Heart right ventricle (tissue), 16 donors: ENCODE data around the gene TNS3. TPM values are rescaled to one million over a fixed set of nuclear protein-coding genes. Genes with fewer than 3 reads are reported as not detected.

ENCODE experiments used
- ATAC-seq, 8 donors: fragments of 200-7000 bp; cut with Tn5 transposase; one replicate each; pipeline ENCODE4 v1.9.1; 2020; ENCODE audit warnings: mild to moderate bottlenecking in 8 of 8, moderate library complexity in 8 of 8, moderate number of reproducible peaks in 1 of 8
- DNase-seq, 2 donors: peaks; one replicate each; pipeline ENCODE4 v3.0.0-alpha.2; 2020
- H3K27ac ChIP-seq, 10 donors: fragments of 200-600 bp; sonication (generic) in 2 of 10; one replicate each; pipeline versions ENCODE4 v1.5.0 to v1.8.0; 2020 to 2022; ENCODE audit warnings: mild to moderate bottlenecking in 3 of 10
- H3K27me3 ChIP-seq, 7 donors: fragments of 200-600 bp; one replicate each; pipeline ENCODE4 v1.8.0; 2021 to 2022; ENCODE audit warnings: mild to moderate bottlenecking in 2 of 7
- H3K36me3 ChIP-seq, 9 donors: fragments of 200-600 bp; sonication (generic) in 1 of 9; one replicate each; pipeline versions ENCODE4 v1.5.0 to v1.8.0; 2020 to 2022; ENCODE audit warnings: mild to moderate bottlenecking in 2 of 9
- H3K4me1 ChIP-seq, 9 donors: fragments of 200-600 bp; sonication (generic) in 1 of 9; one replicate each; pipeline versions ENCODE4 v1.5.0 to v1.8.0; 2020 to 2022; ENCODE audit warnings: mild to moderate bottlenecking in 4 of 9
- H3K4me3 ChIP-seq, 10 donors: fragments of 200-600 bp; sonication (generic) in 2 of 10; one replicate each; pipeline versions ENCODE4 v1.5.0 to v1.8.0; 2020 to 2022; ENCODE audit warnings: mild to moderate bottlenecking in 7 of 10, moderate library complexity in 2 of 10
- H3K9me3 ChIP-seq, 11 donors: fragments of 200-600 bp in 10 of 11; sonication (generic) in 2 of 11; one replicate each; pipeline versions ENCODE4 v1.5.0 to v1.8.0; 2013 to 2022; ENCODE audit warnings: mild to moderate bottlenecking in 2 of 11, control low read depth in 1 of 11, moderate library complexity in 1 of 11
- CTCF ChIP-seq, 9 donors: fragments of 200-600 bp; sonication (generic) in 2 of 9; IDR thresholded peaks; one replicate each; pipeline versions ENCODE4 v1.5.0 to v1.8.0; 2021 to 2022; ENCODE audit warnings: antibody characterized with exemption in 9 of 9, mild to moderate bottlenecking in 5 of 9, moderate library complexity in 1 of 9
- WGBS, 2 donors: extraction: QIAGEN DNeasy Blood & Tissue Kit; methylation state at CpG; one replicate each; pipeline ENCODE4 v1.1.7; 2013; ENCODE audit warnings: inconsistent platforms in 1 of 2; 5-methylcytosine and 5-hydroxymethylcytosine counted together
- intact Hi-C, 10 donors: fragments of 100-400 bp; cut with DNase I; formaldehyde crosslinking; loops; one replicate each; pipeline versions ENCODE4 v1.11.1 to v1.14.2; 2022
- polyA plus RNA-seq, 2 donors: library from polyadenylated mRNA; stranded (reverse); fragments of 200-250 nt; gene quantifications; one replicate each; pipeline ENCODE4 v1.2.3, GENCODE V29; 2013
- total RNA-seq, 10 donors: library from RNA; stranded (reverse); fragmentation: NEBNext Ultra II Directional in 3 of 10; extraction: Animal tissue kit (Norgen Biotek cat#: 25700) in 3 of 10; gene quantifications; one replicate each; pipeline versions ENCODE4 v1.2.1 to v1.2.4, GENCODE V29; 2021 to 2023
- donor health status: Arrhythmogenic right ventricular cardiomyopathy.
- donor health status: ischemic (EF 13 %, LVEDD 7.1; RV severe dilation, severe dysfunction).
- donor health status: healthy with polysubstance abuse.
- donor health status: DM: no; HTN: yes; CAD: no.
- donor health status: DM: no; HTN: no; CAD: no.
- donor health status: ischemic (EF 25% LVEDD 6.9; RV normal size, moderate dysfunction).
- donor health status: ischemic (EF 25% LVEDD 5.7; RV mildly dilated, moderate dysfunction).
- donor health status: healthy.
- donor health status: DM: yes; HTN: yes; CAD: no.
- donor health status: Ischemic cardiomyopathy.
- donor health status: ischemic (EF 35%, LVEDD 5.7; RV mildly dilated, moderate dysfunction).
- donor health status: nonischemic (EF 11% LVEDD 7.7; RV severe dilation, severe dysfunction).
- donor health status: DM: yes; HTN: yes; CAD: no.
- donor health status: PGD.
- donor health status: ischemic (EF 29% LVEDD 5.4; RV normal size, mild dysfunction).
- donor health status: nonischemic (EF 23%, LVEDD 6.1; RV moderate dilation, normal function).

TNS3 gene
- total and polyA plus RNA-seq, 12 donors, result 6.7 to 74.2 (median 34.0) TPM

GRCh38 chr7:47584536-47584895, 2.6 kb upstream of the TNS3 start:
- no peak for TF ChIP-seq CTCF (IDR thresholded peaks at IDR 0.05)
- no peak overlapping the region for H3K4me3 ChIP-seq
- no peak for DNase-seq
- H3K4me1 ChIP-seq, result peaks cover 0 to 58% (median 26%) of the 10 kb centered on the region in 9 donors
- no peak overlapping the region for H3K27ac ChIP-seq
- intact Hi-C loops, result loop anchor here in 5 of 10 donors (1.0 to 10.0 kb wide), 5 partner anchors 36 to 320 kb away; no protein-coding TSS in a partner anchor
- peaks cover 0 to 5% (median 0%) of the 10 kb centered on the region in 11 donors for H3K9me3 ChIP-seq
- WGBS, 2 donors, result 80 to 88% methylated on average over 2 of the region's 2 CpGs
- no peak for ATAC-seq
- peaks cover 0 to 8% (median 0%) of the 10 kb centered on the region in 7 donors for H3K27me3 ChIP-seq
- H3K36me3 ChIP-seq, result no peaks in the 10 kb centered on the region

- Histone ChIP-seq H3K27ac (no peak overlapping the region), H3K4me3 (no peak overlapping the region), H3K9me3 (peaks cover 0 to 5% (median 0%) of the 10 kb centered on the region in 11 donors), H3K36me3 (no peaks in the 10 kb centered on the region), H3K27me3 (peaks cover 0 to 8% (median 0%) of the 10 kb centered on the region in 7 donors), H3K4me1 (peaks cover 0 to 64% (median 32%) of the 10 kb centered on the region in 9 donors)
- TF ChIP-seq CTCF (IDR thresholded peaks at IDR 0.05), result no peak
- DNase-seq (no peak), ATAC-seq (no peak)
- WGBS, 2 donors, result 76 to 79% methylated on average over 11 of the region's 11 CpGs
- intact Hi-C loops, result loop anchor here in 5 of 10 donors (1.0 to 10.0 kb wide), 6 partner anchors 36 to 319 kb away; no protein-coding TSS in a partner anchor
Observed at GRCh38 chr7:47583739-47584535, 2.0 kb upstream of the TNS3 start.

GRCh38 chr7:47582764-47583738, 1.1 kb upstream of the TNS3 start:
- no peak for TF ChIP-seq CTCF (IDR thresholded peaks at IDR 0.05)
- DNase-seq (no peak), ATAC-seq (peak in 6 of 8 donors; percentile 18 to 51 (median 32))
- peaks cover 0 to 5% (median 0%) of the 10 kb centered on the region in 11 donors for H3K9me3 ChIP-seq
- no peaks in the 10 kb centered on the region for H3K36me3 ChIP-seq
- intact Hi-C loops, result loop anchor here in 4 of 10 donors (2.0 to 10.0 kb wide), 5 partner anchors 46 to 318 kb away; no protein-coding TSS in a partner anchor
- 73 to 83% methylated on average over 15 of the region's 15 CpGs for WGBS, 2 donors
- peak overlapping the region in 8 of 10 donors; percentile 20 to 92 (median 70) for H3K27ac ChIP-seq
- peaks cover 0 to 73% (median 41%) of the 10 kb centered on the region in 9 donors for H3K4me1 ChIP-seq
- peaks cover 0 to 8% (median 0%) of the 10 kb centered on the region in 7 donors for H3K27me3 ChIP-seq
- H3K4me3 ChIP-seq, result peak overlapping the region in 4 of 10 donors; percentile 72 to 85 (median 82)

GRCh38 chr7:47581438-47581803, 490 bp downstream of the TNS3 start:
- Histone ChIP-seq H3K27me3 (peaks cover 0 to 8% (median 0%) of the 10 kb centered on the region in 7 donors), H3K4me3 (peak overlapping the region; percentile 62 to 89 (median 73)), H3K9me3 (peaks cover 0 to 5% (median 0%) of the 10 kb centered on the region in 11 donors), H3K27ac (peak overlapping the region in 8 of 10 donors; percentile 5 to 92 (median 72)), H3K36me3 (no peaks in the 10 kb centered on the region), H3K4me1 (peaks cover 7 to 79% (median 57%) of the 10 kb centered on the region in 9 donors)
- peak; percentile 6 to 34 (median 16) for ATAC-seq
- TF ChIP-seq CTCF (IDR thresholded peaks at IDR 0.05), result no peak
- DNase-seq, result peak in 1 of 2 donors; percentile 39
- WGBS, 2 donors, result 1% methylated on average over 33 of the region's 33 CpGs
- intact Hi-C loops, result loop anchor here in 4 of 10 donors (5.0 to 10.0 kb wide), 4 partner anchors 129 to 317 kb away; no protein-coding TSS in a partner anchor
